NCI-H1930 (cell line): Measurements from ENCODE around the gene TANC1.

ENCODE experiments used
- DNase-seq, 2 experiments: peaks; one replicate each; lab custom pipeline; 2025; lab: John Stamatoyannopoulos, UW

Gene TANC1

GRCh38 chr2:158994920-158995676, 26.7 kb downstream of the TANC1 start:
- DNase-seq = no peak

- DNase-seq = no peak
These were observed 27.2 kb downstream of the TANC1 start for GRCh38 chr2:158995677-158996049.

GRCh38 chr2:158996378-158996993, 28.0 kb downstream of the TANC1 start:
- DNase-seq = no peak

GRCh38 chr2:158997037-158997790, 28.8 kb downstream of the TANC1 start:
- no peak for DNase-seq

- DNase-seq = no peak
These were observed 30.3 kb downstream of the TANC1 start for GRCh38 chr2:158998551-158999248.

GRCh38 chr2:158999458-158999857, 31.0 kb downstream of the TANC1 start:
- no peak for DNase-seq

GRCh38 chr2:159000072-159000471, 31.6 kb downstream of the TANC1 start:
- no peak for DNase-seq

GRCh38 chr2:159002462-159003111, 34.1 kb downstream of the TANC1 start:
- no peak for DNase-seq

- no peak for DNase-seq
These were observed 35.1 kb downstream of the TANC1 start for GRCh38 chr2:159003555-159003954.

GRCh38 chr2:159004849-159005248, 36.4 kb downstream of the TANC1 start:
- no peak for DNase-seq

- no peak for DNase-seq
These were observed 41.5 kb downstream of the TANC1 start for GRCh38 chr2:159009940-159010339.

- DNase-seq = no peak
These were observed 41.9 kb downstream of the TANC1 start for GRCh38 chr2:159010340-159010739.

- no peak for DNase-seq
These were observed 42.5 kb downstream of the TANC1 start for GRCh38 chr2:159010963-159011362.

GRCh38 chr2:159012142-159012541, 43.7 kb downstream of the TANC1 start:
- DNase-seq = no peak

- no peak for DNase-seq
These were observed 44.7 kb downstream of the TANC1 start for GRCh38 chr2:159013103-159013502.

- DNase-seq = no peak
These were observed 46.7 kb downstream of the TANC1 start for GRCh38 chr2:159015174-159015573.

- DNase-seq = no peak
These were observed 47.4 kb downstream of the TANC1 start for GRCh38 chr2:159015823-159016222.

- DNase-seq = no peak
These were observed 49.4 kb downstream of the TANC1 start for GRCh38 chr2:159017837-159018236.

GRCh38 chr2:159019021-159019420, 50.6 kb downstream of the TANC1 start:
- no peak for DNase-seq

- no peak for DNase-seq
These were observed 53.6 kb downstream of the TANC1 start for GRCh38 chr2:159022019-159022418.

- DNase-seq = no peak
These were observed 57.7 kb downstream of the TANC1 start for GRCh38 chr2:159026170-159026569.

- no peak for DNase-seq
These were observed 60.3 kb downstream of the TANC1 start for GRCh38 chr2:159028776-159029175.
